CD4-positive, alpha-beta T cell treated with Interleukin-12 subunit alpha and Interleukin-12 subunit beta, for 1 hour (primary cell): ENCODE data around the gene MMP7.
A peak's percentile ranks its signal among the peaks of the same experiment; 100 is the strongest.
"Not testable (repeated sequence)": the region's sequence is repeated elsewhere in the genome, so short reads cannot be mapped to it uniquely, and the experiment has no call there.

Experiments
- DNase-seq: peaks from one replicate; pipeline ENCODE4 v3.0.0-alpha.2; 2020

The MMP7 gene

GRCh38 chr11:102538932-102539331, 8.4 kb upstream of the MMP7 start:
- no peak for DNase-seq

GRCh38 chr11:102534261-102534872, 3.8 kb upstream of the MMP7 start:
- no peak for DNase-seq

- no peak for DNase-seq
Observed at GRCh38 chr11:102528618-102529017, 1.9 kb downstream of the MMP7 start.

GRCh38 chr11:102527684-102528083, 2.9 kb downstream of the MMP7 start:
- no peak for DNase-seq

- DNase-seq, result no peak
Observed at GRCh38 chr11:102527041-102527440, 3.5 kb downstream of the MMP7 start.

- DNase-seq, result no peak
Observed at GRCh38 chr11:102523887-102524286, 6.7 kb downstream of the MMP7 start.

GRCh38 chr11:102523189-102523570, 7.4 kb downstream of the MMP7 start:
- no peak for DNase-seq

GRCh38 chr11:102522312-102523188, 8.0 kb downstream of the MMP7 start:
- no peak for DNase-seq

GRCh38 chr11:102521121-102521520, 9.4 kb downstream of the MMP7 start:
- DNase-seq, result no peak

GRCh38 chr11:102520514-102520913, 10.0 kb downstream of the MMP7 start:
- no peak for DNase-seq

GRCh38 chr11:102518296-102519094, 12.1 kb downstream of the MMP7 start:
- no peak for DNase-seq

- DNase-seq, result no peak
Observed at GRCh38 chr11:102517670-102518069, 12.9 kb downstream of the MMP7 start.

GRCh38 chr11:102516179-102516578, 14.4 kb downstream of the MMP7 start:
- no peak for DNase-seq

- no peak for DNase-seq
Observed at GRCh38 chr11:102513869-102514268, 16.7 kb downstream of the MMP7 start.

- DNase-seq, result no peak
Observed at GRCh38 chr11:102510439-102511135, 20.0 kb downstream of the MMP7 start.

- DNase-seq, result not testable (repeated sequence)
Observed at GRCh38 chr11:102502831-102503230, 27.7 kb downstream of the MMP7 start.

GRCh38 chr11:102500829-102501228, 29.7 kb downstream of the MMP7 start:
- DNase-seq, result no peak

GRCh38 chr11:102499931-102500330, 30.6 kb downstream of the MMP7 start:
- no peak for DNase-seq

GRCh38 chr11:102499151-102499550, 31.4 kb downstream of the MMP7 start:
- DNase-seq, result no peak

- DNase-seq, result no peak
Observed at GRCh38 chr11:102497061-102497460, 33.5 kb downstream of the MMP7 start.

GRCh38 chr11:102495161-102496042, 35.1 kb downstream of the MMP7 start:
- DNase-seq, result peak; percentile 80

GRCh38 chr11:102494216-102494615, 36.3 kb downstream of the MMP7 start:
- DNase-seq, result no peak
